GM23248 (cell line): ENCODE results near the gene WTIP.
"Not testable (repeated sequence)": the region's sequence is repeated elsewhere in the genome, so short reads cannot be mapped to it uniquely, and the experiment has no call there.

Source experiments
- EZH2 ChIP-seq: fragments of 200-600 bp; sonication (generic); IDR thresholded peaks from 2 replicates; pipeline ENCODE4 v1.6.1; 2018; ENCODE audit warnings: antibody characterized with exemption, mild to moderate bottlenecking; ENCODE audit not compliant: insufficient read depth, poor library complexity, severe bottlenecking
- EZH2phosphoT487 ChIP-seq: fragments of 200-600 bp; sonication (generic); IDR thresholded peaks from 2 replicates; pipeline ENCODE4 v1.6.1; 2018; ENCODE audit warnings: antibody characterized with exemption, moderate library complexity, mild to moderate bottlenecking, low read depth; ENCODE audit not compliant: insufficient read depth

GRCh38 chr19:34469026-34469425 lies 12.5 kb upstream of the WTIP start:
- not testable (repeated sequence) for TF ChIP-seq EZH2phosphoT487, EZH2
